H1 (cell line): Measurements from ENCODE around the gene VPS13C. TPM values are rescaled to one million over a fixed set of nuclear protein-coding genes. Genes with fewer than 3 reads are reported as not detected.

Experiments used
- NRF1 ChIP-seq: IDR thresholded peaks from 2 replicates; pipeline ENCODE4 v1.6.1; 2011; ENCODE audit warnings: mild to moderate bottlenecking, low read depth, low read length, improper control_type of control experiment
- TAF7 ChIP-seq: optimal IDR thresholded peaks from 2 replicates; pipeline ENCODE3; 2011; ENCODE audit warnings: low read depth, mild to moderate bottlenecking, inconsistent platforms, low read length, moderate library complexity, borderline replicate concordance
- ZNF274 ChIP-seq: IDR thresholded peaks from 2 replicates; pipeline ENCODE4 v1.7.0; 2012; ENCODE audit warnings: low read length, borderline replicate concordance; ENCODE audit errors: extremely low read depth
- polyA plus RNA-seq, 7 experiments: library from polyadenylated mRNA; depleted of rRNA in 3 of 7; stranded (reverse) in 5 of 7; unstranded in 2 of 7; fragments of >200 nt in 5 of 7; fragments of 200-250 nt in 2 of 7; gene quantifications; 1 replicate in 5 of 7; 2 replicates in 1 of 7; 4 replicates in 1 of 7; pipeline versions ENCODE4 v1.2.1 to v1.2.3, GENCODE V29; 2011 to 2013; ENCODE audit warnings: missing spikeins in 2 of 7, mixed read lengths in 2 of 7
- total RNA-seq: library from RNA; stranded (reverse); fragmentation: NEBNext Ultra II Directional; extraction: Animal tissue kit (Norgen Biotek cat#: 25700); gene quantifications from 2 replicates; pipeline ENCODE4 v1.2.1, GENCODE V29; 2021

VPS13C gene
- total and polyA plus RNA-seq, 2 of the 8 experiments (the other 6 are each of a cell fraction or from before 2014, with no cell fraction given): 4.8 to 18.8 TPM

GRCh38 chr15:62054979-62055378 is 5.3 kb downstream of the VPS13C start (continued):
- TF ChIP-seq TAF7 (no peak), ZNF274 (no peak), NRF1 (no peak)
